ENCODE measurements around the gene SYTL1. TPM values are rescaled to one million over a fixed set of nuclear protein-coding genes. Genes with fewer than 3 reads are reported as not detected.

Gene SYTL1
- polyA plus RNA-seq, 1 donor from 2014 or later = not detected

- no peak overlapping the region for H2AFZ ChIP-seq (ENCODE audit: low read depth, low read length)
- no peaks in the 10 kb centered on the region for H4K20me1 ChIP-seq (ENCODE audit: insufficient read depth)
- H3K36me3 ChIP-seq (ENCODE audit: insufficient read depth, low read length) = no peaks in the 10 kb centered on the region
- no peaks in the 10 kb centered on the region for H3K27me3 ChIP-seq (ENCODE audit: insufficient read depth, low read depth, low read length)
- no peaks in the 10 kb centered on the region for H3K9me3 ChIP-seq (ENCODE audit: low read length)
- no peaks in the 10 kb centered on the region for H3K9me2 ChIP-seq (ENCODE audit: insufficient read depth, low read length)
- H3K79me2 ChIP-seq (replicated peaks; ENCODE audit: insufficient read depth, low read length) = no peaks in the 10 kb centered on the region
- no peak overlapping the region for H3K4me3 ChIP-seq (ENCODE audit: low read length)
- H3K9ac ChIP-seq (ENCODE audit: low read length) = no peak overlapping the region
- H3K4me2 ChIP-seq (ENCODE audit: low read length) = no peak overlapping the region
- no peak overlapping the region for H3K27ac ChIP-seq (ENCODE audit: low read length)
- TF ChIP-seq SMC3 (conservative IDR thresholded peaks at IDR 0.05; ENCODE audit: poor library complexity) = no peak
- no peak for TF ChIP-seq RAD21 (conservative IDR thresholded peaks at IDR 0.05)
- no peak for TF ChIP-seq EP300 (conservative IDR thresholded peaks at IDR 0.05; ENCODE audit: poor library complexity, severe bottlenecking)
- TF ChIP-seq REST (IDR thresholded peaks at IDR 0.05; ENCODE audit: borderline replicate concordance) = no peak
- no peak for TF ChIP-seq MXI1 (conservative IDR thresholded peaks at IDR 0.05; ENCODE audit: poor library complexity, severe bottlenecking)
- no peak for TF ChIP-seq TAF1 (IDR thresholded peaks at IDR 0.05; ENCODE audit: low read depth)
- TF ChIP-seq EZH2 (IDR thresholded peaks at IDR 0.05; ENCODE audit: borderline replicate concordance, insufficient read depth, low read length, poor library complexity, severe bottlenecking) = no peak
- no peak for TF ChIP-seq CTCF (IDR thresholded peaks at IDR 0.05; ENCODE audit: poor library complexity, severe bottlenecking)
- H3F3A ChIP-seq (ENCODE audit: insufficient read depth, low read length, poor library complexity, severe bottlenecking) = no peaks in the 10 kb centered on the region
These were observed 30.4 kb downstream of the SYTL1 start for GRCh38 chr1:27372022-27372807.

GRCh38 chr1:27372808-27373690, 31.2 kb downstream of the SYTL1 start:
- Histone ChIP-seq H3F3A (ENCODE audit: insufficient read depth, low read length, poor library complexity, severe bottlenecking) (no peaks in the 10 kb centered on the region), H3K4me2 (ENCODE audit: low read length) (no peak overlapping the region), H3K27me3 (ENCODE audit: insufficient read depth, low read depth, low read length) (no peaks in the 10 kb centered on the region), H3K79me2 (replicated peaks; ENCODE audit: insufficient read depth, low read length) (no peaks in the 10 kb centered on the region), H3K4me3 (ENCODE audit: low read length) (no peak overlapping the region), H3K9me3 (ENCODE audit: low read length) (no peaks in the 10 kb centered on the region), H2AFZ (ENCODE audit: low read depth, low read length) (no peak overlapping the region), H3K27ac (ENCODE audit: low read length) (no peak overlapping the region), H3K36me3 (ENCODE audit: insufficient read depth, low read length) (no peaks in the 10 kb centered on the region), H3K9ac (ENCODE audit: low read length) (no peak overlapping the region), H4K20me1 (ENCODE audit: insufficient read depth) (no peaks in the 10 kb centered on the region), H3K9me2 (ENCODE audit: insufficient read depth, low read length) (no peaks in the 10 kb centered on the region)
- TF ChIP-seq TAF1 (IDR thresholded peaks at IDR 0.05; ENCODE audit: low read depth) (no peak), POLR2AphosphoS5 (IDR thresholded peaks at IDR 0.05) (no peak), EP300 (conservative IDR thresholded peaks at IDR 0.05; ENCODE audit: poor library complexity, severe bottlenecking) (no peak)

All from neural cell (in vitro differentiated cells).